Activated CD4-positive, CD25-positive, alpha-beta regulatory T cell treated with anti-CD3 and anti-CD28 coated beads, Interleukin-2, amount 50 U/mL, for 24 hours (primary cell): Measurements from ENCODE around the gene HSPA12A.

Experiments
- ATAC-seq, 2 donors: fragments of 150-1000 bp; cut with Tn5 transposase; one replicate each; pipeline ENCODE4 v1.10.0; 2021; ENCODE audit warnings: mild to moderate bottlenecking in 1 of 2, moderate library complexity in 1 of 2

HSPA12A gene

GRCh38 chr10:116663342-116663741 is 79.0 kb downstream of the HSPA12A start:
- ATAC-seq = no peak

DNA sequence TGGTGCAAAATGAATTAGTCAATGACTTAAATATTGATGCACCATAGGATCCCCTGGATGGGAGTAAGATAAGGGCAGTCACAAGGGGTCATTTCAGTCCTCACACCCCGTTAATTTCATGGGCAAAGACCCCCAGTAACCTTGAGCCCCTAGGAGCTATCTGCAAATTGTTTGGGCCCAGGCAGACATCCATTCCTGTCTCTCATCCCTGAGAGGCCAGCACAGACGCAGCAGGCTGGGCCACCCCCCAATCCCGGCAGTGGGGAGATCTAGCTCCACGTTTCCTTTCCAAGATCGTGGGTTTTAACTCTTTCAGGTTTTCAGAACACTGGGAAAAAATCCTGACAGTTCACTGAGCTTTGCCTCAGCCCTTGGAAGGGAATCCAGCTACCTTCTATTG is 81.5 kb downstream of the HSPA12A start:
- ATAC-seq = no peak

GRCh38 chr10:116659049-116659670 is 83.2 kb downstream of the HSPA12A start:
- ATAC-seq = no peak

DNA sequence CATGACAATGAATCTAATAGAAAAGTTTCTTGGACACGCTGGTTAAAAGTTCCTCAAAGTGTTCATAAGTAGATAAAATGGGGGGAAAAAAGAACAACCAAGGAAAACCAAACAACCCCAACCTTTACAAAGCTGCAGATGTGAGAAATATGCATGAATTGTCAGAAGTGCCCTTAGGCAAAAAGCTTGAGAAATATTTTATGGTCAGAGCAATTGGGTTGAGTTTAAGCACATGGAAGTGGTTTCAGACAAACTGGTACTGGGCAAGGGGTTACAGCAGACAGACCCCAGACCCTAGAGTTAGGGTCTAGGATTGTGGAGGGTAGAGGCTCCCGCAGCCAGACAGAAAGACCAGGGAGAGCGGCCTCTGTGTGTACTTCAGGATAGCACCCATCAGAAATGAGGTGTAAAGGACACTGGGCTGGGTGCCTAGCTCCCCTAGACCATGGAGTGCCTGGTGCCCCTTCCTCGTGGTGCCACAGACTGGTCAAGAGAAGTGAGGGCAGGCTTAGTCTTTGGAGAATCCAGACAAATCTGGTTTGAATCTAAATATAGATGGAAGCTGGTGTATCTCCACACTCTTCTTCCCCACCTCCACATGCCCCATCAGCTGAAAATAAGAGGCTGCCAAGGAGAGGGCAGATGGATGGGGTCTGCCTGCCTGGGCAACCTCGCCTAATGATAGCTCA is 84.4 kb downstream of the HSPA12A start:
- ATAC-seq = no peak

DNA sequence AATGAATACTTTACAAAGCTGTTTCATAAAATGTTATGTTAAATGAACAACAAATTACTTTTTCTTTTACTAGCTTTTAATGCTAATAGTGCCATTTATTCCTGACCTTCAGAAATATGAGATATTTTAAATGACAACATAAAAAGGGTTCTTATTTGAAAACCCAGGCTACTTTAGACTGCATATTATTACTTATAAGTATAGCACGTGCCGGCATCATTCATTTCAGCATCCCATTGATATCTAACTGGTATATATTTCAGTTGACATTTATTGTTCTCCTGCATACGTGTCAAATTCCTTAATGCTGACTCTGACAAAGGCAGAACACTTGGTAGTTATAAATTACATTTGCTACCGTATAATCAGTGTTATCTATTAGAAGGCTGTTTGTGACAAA is 86.3 kb downstream of the HSPA12A start:
- no peak for ATAC-seq

DNA sequence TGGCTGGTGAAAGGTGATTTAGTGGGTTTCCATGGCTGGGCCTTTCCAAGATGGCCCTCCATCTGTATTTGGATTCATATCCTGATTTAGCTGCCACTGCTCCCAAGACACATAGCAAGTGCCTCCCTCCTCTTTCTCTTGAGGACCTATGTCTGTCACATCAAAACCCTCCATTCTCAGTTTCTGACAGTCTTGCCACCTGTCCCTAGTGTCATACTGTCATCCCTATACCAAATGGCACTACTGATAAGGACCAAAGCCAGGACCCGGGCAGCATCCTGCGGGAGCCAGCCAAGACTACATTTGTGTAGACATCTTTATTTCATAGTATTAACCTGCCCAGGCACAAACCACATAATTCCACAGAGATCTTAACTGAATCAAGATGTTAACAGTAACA is 86.8 kb downstream of the HSPA12A start:
- ATAC-seq = no peak

GRCh38 chr10:116654816-116655215 is 87.5 kb downstream of the HSPA12A start:
- no peak for ATAC-seq

- no peak for ATAC-seq
Observed at GRCh38 chr10:116653885-116654284, 88.5 kb downstream of the HSPA12A start.

- ATAC-seq = no peak
Observed at GRCh38 chr10:116648903-116649302, 93.5 kb downstream of the HSPA12A start.

DNA sequence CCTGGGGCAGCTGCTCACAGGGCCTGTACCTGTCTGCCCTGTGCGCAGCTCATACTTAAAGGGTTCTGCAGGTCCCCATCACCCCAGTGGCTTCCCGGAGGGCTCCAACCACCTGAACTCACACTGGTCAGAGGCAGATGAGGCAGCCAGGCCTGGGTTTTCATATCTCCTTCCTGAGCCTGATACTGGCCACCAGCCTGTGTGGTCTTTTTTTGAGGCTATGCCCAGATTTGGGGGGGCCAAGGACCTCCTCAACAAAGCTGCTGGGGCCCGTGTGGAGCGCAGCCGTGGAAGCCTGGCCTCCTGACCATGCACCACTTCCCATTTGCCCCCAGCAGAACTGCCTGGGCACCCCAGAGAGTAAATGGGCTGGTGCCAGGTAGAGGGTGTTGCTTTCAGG is 95.9 kb downstream of the HSPA12A start:
- ATAC-seq = no peak

DNA sequence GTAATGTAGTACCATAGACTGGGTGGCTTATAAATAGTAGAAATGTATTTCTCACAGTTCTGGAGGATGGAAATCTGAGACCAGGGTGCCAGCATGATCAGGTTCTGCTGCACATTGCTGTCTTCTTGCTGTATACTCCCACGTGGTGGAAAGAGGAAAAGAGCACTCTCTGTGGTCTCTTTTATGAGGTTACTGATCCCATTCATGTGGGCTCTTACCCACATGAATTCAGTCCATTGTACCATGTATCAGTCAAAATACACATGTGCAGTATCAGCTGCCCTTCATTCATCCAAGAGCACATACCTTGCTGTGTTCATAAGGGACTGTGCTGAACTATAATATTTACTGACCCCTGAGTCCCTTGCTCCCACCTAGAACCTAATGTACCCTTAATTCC is 104.5 kb downstream of the HSPA12A start:
- ATAC-seq = no peak

GRCh38 chr10:116636976-116637375 is 105.4 kb downstream of the HSPA12A start:
- no peak for ATAC-seq

DNA sequence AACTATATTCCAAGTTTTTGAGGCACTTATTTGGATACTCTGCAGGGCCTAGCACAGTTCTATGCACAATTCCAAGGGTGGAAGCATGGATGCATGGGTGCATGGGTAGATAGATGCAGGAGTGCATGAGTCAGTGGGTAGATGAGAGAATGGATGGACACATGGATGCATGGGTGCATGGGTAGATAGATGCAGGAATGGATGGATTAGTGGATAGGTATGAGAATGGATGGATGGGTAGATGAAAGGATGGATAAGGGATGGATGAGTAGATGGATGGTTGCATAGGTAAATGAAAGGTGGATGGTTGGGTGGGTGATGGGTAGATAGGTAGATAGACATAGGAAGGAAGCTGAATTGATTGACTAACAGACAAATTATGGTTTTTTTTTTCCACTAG is 106.0 kb downstream of the HSPA12A start:
- ATAC-seq = no peak

GRCh38 chr10:116634126-116634975 is 108.0 kb downstream of the HSPA12A start:
- ATAC-seq = no peak

GRCh38 chr10:116633216-116633600 is 109.2 kb downstream of the HSPA12A start:
- ATAC-seq = no peak

DNA sequence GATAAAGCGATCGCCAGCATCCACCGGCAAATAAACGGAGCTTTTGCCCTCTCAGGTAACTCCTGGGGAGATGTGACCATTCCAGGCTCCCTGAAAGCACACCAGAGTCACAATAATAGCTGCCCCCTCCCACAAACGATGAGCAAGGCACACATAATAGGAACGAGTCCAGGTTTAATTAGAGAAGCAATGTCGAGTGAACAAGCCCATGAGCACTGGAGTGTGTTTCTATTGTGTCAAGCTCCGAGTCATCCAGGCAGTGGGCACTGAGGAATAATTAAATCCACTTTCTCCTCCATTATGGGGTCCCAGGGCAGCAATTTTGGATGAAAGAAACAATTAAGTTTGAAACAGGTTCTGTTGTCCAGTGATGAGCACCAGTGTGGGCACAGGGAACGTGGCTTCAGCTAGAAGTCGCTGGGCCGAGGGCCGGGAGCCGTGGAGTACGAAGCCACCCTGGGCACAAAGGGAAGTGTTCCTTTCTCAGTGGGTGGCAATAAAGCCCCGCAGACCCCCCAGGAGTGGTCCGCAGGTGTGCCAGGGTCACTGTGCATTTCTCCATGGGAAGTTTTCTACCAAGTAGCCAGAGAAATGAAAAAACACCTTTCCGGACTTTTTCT is 109.7 kb downstream of the HSPA12A start:
- no peak for ATAC-seq

- ATAC-seq = no peak
Observed at GRCh38 chr10:116631871-116632295, 110.5 kb downstream of the HSPA12A start.

DNA sequence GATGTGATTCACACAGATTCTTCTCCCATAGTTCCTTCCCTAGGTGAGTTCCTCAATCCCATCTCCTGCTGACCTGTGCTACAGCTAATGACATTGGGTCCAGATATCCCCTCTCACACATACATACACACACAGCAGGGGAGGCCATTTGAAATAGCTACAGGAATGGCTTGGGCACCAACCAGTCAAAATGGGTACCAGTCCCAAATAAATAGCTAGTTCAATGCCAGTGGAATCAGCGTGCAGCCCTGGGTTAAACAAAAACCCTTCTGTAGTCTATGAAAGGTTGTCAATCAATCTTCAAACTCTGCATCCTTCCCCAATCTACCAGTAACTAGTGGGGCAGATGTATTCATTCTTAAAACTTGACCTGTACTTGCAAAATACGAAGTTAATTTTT is 112.3 kb downstream of the HSPA12A start:
- no peak for ATAC-seq

GRCh38 chr10:116629340-116629739 is 113.0 kb downstream of the HSPA12A start:
- ATAC-seq = no peak

DNA sequence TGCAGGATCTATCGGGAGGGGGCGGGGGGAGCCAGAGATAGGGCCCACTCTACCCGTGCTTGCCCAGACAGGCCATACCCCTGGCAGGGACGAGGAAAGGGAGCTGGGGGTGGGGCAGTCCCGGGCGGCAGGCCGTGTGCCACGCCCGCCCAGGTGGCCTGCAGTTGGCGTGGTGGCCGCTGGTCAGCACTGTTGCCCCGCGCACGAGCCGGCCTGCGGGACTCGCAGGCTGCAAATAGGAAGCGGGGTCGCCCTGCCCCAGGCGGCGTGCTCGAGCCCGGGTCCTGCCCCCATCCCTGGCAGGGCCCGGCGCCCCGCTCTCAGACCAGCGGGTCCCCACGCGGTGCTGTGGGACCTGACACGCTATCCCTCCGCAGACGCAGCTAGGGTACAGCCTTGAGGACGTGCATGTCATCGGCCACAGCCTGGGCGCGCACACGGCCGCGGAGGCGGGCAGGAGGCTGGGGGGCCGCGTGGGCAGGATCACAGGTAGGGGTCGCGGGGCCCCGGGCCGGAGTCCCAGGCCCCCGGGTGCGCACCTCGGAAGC is 114.9 kb downstream of the HSPA12A start:
- no peak for ATAC-seq

DNA sequence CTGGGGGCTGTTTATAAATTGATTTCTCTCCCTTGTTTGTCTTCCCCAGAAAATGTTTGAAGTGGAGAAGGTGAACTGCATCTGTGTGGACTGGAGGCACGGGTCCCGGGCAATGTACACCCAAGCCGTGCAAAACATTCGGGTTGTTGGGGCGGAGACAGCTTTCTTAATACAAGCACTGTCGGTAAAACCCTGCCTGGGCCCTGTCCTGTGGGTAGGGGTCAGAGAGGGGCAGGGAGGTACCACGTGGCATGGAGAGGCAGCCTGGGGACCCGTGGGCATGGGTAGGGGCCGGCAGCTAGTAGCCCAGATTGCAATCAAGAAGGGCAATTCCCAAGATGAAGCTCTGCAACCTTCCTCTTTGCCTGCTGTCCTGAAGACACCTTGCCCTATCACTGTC is 115.6 kb downstream of the HSPA12A start:
- no peak for ATAC-seq

DNA sequence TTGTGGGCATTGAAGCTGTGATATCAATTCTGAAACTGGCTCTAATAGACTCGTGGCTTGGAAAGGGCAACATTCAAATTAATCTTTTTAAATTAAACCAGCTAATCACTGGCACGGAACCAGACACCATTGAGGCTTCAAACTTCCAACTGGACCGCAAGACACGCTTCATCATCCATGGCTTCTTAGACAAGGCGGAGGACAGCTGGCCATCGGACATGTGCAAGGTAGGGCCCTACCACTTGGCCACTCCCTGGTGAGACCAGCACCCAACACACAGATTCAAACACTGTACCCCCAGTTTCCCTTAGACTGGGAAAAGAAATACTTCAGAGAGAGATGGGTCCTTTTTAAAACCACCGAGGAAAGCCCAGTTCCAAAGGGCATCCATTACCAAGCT is 116.5 kb downstream of the HSPA12A start:
- ATAC-seq = no peak
